GM20431 (cell line): ENCODE measurements around the gene UBAC1.
"Not testable (repeated sequence)": the region's sequence is repeated elsewhere in the genome, so short reads cannot be mapped to it uniquely, and the experiment has no call there.

ENCODE experiments used
- in situ Hi-C: fragments of 300-500 bp; cut with MseI, MboI; formaldehyde crosslinking; loops from one replicate; pipeline ENCODE4 v1.15.0; 2020; ENCODE audit warnings: low sequenced_read_pairs; ENCODE audit not compliant: unreplicated experiment

UBAC1 gene

DNA sequence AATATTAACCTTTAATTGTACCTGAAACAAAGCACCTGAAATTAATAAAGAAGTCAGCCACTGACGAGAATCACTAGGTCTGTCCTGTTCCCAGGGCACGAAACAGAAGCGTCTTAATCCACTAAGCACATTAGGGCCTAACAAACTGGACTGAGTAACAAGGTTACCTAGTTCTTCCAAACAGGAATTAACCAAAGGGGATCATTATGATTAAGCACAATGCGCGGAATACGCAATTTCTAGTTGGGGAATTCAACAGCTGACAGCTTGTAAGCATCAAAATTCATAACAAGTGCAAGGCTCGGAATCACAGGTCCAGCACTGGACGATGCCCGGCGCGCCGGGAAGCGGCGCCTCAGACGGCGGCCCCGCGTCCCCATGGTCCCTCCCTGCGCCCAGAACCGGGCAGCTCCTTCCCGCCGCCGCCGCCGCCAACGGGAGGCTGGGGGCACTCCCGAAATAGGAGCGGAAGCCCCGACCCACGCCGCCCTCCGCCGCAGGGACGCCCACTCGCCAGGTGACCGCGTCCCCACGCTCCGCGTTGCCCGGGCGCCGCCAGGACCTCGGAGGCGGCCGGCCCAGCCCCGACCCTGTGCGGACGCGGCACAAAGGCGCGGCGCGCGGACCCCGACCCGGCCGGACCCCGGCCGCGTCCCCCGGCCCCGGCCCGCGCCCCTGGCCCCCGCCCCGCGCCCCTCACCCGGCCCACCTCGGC is 54.7 kb downstream of the UBAC1 start:
- in situ Hi-C loops, result no loop called here

DNA sequence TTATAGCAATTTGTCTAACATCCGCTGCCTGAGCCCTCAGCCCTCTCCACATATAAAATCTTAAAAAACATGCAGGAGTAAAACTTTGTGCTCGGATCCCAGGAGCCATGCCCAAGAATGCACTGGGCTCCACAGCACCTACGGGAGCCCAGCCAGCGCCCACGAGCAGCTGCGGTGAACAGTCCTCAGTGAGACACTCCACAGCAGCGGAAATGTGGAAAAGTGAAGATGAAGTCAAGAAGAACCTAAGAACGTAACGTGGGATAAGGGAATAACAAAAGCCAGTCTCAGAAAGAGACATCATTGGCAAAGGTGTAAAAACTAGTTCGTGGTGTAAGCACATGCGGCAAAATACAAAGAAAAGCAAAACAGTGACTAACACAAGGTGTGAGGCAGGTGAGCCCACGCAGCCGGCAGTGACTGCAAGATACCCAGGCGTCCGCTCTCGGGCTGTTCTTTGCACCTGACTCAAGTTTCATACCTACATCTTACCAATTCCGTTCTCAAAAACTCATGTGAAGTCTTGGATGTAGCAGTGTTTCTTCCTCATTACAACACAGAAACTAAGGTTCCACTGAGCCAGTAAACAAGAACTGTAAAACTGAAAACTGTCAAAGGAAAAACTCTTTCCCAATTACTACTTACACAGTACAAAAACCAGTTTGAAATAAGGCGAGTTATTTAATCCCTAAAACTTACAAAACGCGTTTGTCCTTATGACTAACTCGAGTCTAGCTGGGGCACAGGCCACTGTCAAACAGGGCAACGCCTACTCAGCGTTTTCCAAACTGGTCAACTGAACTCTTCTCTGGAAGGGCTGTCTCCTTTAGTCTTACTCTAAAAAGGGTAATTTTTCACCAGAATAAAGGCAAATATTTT is 55.6 kb downstream of the UBAC1 start:
- in situ Hi-C loops, result no loop called here

DNA sequence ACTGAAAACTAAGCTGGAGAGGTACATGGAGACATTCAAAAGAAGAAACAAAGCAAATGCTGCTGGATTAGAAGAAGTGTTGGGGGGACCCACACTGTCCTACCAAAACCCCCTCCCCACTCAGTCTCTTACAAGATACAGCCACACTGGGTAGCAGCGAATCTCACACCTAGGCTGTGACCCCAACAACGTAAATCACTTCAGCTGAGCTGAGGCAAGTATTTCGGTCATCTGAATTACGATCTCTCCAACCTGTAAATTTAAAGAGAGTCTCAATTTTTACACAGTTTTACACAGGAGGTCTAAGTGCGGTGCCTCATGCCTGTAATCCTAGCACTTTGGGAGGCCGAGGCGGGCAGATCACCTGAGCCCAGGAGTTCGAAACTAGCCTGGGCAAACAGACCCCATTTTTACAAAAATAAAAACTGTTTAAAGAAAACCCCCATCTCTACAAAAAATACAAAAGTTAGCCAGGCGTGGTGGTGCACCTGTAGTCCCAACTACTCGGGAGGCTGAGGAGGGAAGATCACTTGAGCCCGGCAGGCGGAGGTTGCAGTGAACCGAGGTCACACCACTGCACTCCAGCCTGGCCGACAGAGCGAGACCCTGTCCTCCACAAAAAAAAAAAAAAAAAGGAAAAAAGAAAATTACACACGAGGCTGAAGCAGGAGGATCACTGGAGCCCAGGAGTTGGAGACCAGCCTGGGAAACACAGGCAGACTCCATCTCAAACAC is 57.2 kb downstream of the UBAC1 start:
- in situ Hi-C loops, result no loop called here

DNA sequence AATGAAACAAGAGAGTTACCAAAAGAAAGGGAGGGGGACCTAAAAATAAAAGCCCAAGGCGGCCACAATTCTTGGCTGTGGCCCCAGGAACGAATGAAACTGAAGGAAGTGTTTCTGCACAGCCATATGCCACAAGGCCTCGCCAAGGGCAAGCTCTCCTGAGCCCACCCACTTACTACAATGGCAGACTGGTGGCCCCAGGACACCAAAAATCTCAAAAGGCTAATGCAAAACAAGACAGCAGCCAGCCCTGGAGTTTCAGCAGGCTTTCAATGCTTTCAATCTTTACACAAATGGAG is 57.9 kb downstream of the UBAC1 start:
- in situ Hi-C loops, result no loop called here

DNA sequence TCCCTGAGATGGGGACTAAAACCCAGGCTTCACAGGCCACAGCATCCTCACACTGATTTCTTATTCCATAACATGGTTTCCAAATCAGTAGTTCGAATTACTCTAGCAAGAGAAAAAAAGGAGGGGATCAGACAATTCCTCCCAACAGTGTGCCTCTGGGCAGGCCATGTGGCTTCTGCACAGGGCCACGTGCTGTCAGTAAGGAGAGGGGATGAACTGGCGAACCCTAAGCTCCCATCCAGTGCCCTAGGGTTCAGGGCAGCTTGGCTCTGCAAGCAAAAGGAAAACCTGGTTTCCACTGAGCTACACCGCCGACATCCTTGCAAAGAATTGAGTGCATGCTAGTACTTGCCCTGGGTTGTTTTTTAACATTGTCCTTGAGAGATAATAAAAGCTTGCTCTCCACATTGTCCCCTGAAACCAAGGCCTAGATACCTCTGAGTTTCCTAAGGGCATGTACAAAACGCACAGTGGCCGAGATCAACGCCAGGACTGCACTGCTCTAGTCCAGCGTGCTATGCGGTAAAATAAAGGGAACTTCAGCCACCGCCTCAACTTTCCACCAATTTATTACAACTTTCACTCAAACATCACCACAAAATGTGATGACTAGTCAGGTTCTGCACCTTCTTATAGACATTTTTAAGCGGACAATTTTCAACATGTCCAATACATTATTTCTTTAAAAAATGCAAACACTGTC is 58.4 kb downstream of the UBAC1 start:
- in situ Hi-C loops, result no loop called here

DNA sequence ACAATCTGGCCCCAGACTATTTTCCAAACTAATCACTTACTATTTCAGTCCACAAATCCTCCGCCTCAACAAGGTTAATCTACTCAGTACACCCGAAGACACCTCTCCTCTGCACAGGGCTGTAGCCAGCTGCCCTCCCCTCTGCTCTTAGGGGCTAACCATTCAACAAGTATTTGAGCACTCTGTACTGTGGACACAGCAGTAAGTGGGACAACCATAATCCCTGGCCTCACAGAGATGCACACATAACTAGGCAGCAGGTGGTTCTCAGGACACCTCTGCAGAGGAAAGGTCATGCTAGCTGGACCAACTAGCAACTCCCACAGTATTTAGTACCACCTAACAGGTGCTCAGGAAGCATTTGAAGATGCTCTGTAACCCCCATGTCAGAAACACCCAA is 59.3 kb downstream of the UBAC1 start:
- in situ Hi-C loops, result no loop called here

DNA sequence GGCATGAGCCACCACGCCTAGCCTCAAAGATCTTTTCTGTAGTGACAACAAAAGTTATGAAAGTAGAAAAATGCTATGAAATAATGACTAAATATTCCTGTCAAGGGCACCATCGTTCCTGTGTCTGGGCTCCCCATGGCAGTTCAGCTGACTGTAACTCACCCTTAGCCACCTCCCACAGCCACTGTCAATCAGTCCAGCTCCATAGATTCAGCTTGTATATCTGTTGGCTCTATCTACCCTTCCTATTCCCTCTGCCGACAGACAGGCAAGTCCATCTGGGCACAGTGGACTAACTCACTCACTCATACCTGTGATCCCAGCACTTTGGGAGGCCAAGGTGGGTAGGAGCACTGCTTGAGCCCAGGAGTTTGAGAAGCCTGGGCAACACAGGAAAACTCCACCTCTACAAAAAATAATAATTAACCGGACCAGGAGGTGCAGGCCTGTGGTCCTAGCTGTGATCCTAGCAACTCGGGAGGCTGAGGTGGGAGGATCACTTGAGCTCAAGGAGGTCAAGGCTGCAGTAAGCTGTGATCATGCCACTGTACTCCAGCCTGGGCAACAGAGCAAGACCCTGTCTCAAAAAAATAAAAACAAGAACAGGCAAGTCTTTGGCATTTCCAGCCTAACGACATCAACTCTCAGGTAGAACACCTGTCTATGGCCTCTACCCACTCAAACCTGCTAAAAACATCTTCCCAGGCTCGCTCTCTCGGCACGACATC is 60.0 kb downstream of the UBAC1 start:
- in situ Hi-C loops, result no loop called here

DNA sequence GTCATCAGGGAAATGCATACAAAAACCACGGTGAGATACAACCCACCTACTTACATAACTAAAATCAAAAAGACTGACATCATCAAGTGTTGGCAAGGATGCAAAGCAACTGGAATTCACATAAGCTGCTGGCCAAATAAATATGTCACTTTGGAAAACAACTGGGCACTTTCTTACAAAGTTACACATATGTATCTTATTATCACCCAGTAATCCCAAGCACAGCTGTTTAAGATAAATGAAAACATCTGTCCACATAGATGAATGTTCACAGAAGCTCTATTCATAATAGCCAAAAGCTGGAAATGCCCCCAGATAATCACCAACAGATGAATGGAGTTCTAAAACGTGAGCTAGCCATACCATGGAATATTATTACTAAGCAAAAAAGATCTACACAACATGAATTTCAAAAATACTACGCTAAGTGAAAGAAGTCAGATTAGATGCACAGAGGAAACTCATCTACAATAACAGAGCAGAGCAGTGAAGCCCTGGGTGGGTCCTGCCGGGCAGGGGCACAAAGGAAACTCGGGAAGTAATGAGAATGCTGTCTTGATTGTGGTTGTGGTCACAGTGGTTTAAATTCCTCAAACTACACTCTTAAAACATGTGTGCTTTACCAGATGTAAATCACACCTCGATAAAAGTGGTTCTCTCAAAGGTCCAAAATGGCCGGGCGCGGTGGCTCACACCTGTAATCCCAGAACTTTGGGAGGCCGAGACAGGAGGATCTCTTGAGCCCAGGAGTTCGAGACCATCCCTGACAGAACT is 62.4 kb downstream of the UBAC1 start:
- in situ Hi-C loops, result no loop called here

DNA sequence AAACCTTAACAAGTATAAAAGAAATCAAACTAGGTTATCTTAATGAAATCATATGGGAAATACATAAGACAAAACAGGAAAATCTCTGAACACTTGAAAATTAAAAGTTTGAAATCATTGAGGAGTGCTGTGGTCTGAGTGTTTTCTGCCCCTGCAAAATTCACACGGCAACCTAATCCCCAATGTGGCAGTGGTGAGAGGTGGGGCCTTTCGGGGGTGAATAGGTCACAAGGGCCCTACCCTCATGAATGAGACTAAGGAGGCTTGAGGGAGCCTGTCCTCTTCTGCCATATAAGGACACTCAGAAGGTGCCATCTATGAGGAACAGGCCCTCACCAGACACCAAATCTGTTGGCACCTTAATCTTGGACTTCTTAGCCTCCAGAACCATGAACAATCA is 64.5 kb downstream of the UBAC1 start:
- in situ Hi-C loops, result no loop called here

DNA sequence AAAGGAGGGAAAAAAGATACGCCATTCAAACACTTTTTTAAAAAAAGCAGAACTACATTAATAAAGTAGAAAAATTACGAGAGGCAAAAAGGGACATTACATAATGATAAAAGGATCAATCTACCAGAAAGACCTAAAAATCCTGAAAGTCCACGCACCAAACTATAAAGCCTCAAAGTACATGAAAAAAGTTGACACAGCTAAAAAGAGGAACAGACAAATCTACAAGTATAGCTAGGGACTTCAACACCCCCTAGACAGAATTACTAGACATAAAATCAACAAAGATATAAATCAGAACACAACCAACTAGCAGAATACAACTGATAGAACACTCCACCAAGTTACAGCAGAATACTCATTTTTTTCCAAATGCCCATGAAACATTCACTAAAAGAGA is 65.0 kb downstream of the UBAC1 start:
- in situ Hi-C loops, result no loop called here

DNA sequence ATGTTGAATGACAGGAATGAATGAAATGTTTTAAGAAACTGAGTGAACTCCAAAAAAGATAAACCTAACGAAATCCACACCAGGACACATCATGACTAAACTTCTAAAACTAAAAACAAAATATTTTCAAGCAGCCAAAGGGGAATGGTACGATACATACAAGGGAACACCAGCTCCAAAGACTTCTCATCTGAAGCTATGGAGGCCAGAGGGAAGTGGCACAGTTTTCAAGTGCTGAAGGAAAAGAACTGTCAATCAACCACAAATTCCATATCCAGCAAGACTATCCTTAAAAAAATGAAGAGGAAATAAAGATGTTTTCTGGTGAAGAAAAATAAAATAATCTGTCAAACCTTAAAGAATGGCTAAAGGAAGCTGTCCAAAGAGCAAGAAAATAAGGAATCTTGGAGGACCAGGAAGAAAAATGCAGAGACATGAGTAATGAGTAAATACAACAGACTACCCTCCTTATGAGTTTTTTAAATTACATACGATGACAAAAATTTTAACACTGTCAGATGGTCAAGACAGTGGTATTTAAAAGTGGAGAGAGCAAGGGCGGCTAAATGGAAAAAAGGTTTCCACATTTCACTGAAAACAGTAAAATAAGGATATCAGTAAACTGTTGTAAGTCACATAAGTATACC is 65.8 kb downstream of the UBAC1 start:
- in situ Hi-C loops, result no loop called here

DNA sequence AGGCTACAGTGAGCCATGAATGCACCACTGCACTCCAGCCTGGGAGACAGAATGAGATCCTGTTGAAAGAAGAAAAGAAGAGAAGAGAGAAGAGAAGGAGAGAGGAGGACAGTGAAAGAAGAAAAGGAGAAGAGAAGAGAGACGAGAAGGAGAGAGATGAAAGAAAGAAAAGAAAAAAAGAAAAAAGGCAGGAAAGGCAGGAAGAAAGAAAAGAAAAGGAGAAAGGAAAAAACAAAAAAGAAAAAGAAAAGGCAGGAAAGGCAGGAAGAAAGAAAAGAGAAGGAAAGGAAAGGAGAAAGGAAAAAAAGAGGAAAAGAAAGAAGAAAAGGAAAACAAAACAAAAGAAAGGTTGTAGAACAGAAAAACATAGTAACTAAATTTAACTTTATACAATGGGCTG is 68.1 kb downstream of the UBAC1 start:
- in situ Hi-C loops, result no loop called here

DNA sequence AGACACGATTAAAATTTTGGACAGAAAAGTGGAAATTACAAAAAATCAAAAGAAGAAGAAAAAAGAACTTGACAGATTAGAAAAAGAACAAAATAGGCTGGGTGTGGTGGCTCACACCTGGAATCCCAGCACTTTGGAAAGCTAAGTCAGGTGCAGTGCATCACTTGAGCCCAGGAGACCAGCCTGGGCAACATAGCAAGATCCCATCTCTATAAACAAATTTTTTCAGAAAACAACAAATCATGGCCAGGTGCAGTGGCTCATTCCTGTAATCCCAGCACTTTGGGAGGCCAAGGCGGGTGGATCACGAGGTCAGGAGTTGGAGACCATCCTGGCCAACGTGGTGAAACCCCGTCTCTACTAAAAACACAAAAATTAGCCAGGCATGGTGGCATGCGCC is 68.8 kb downstream of the UBAC1 start:
- in situ Hi-C loops, result not testable (repeated sequence)

DNA sequence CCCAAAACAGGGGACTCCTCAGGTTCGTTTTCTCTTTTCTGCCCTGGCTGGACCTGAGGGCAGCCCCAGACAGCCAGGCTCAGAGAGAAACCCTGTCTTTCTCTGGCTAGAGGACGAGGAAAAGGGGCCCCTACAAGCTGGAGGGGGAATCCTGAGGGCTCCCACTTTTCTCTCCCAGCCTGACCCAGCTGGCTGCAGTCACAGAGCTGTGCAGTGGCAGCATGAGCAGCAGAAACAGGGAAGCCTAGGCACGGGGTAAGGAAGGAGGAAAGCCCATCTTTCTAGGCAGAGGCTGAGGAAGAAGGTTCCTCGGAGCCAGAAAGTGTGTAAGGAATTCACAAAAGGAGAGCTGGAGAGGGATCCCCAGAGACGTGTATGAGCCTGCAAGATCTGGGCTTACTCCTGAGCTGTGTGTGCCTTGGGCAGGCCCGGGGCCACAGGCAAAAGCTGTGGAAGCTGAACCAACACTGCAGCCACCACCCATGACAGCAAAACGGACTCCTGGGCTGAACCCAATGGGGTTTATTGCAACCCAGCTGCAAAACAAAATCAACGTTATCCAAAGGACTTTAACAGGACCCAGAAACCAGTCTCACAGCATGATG is 70.0 kb downstream of the UBAC1 start:
- in situ Hi-C loops, result no loop called here

DNA sequence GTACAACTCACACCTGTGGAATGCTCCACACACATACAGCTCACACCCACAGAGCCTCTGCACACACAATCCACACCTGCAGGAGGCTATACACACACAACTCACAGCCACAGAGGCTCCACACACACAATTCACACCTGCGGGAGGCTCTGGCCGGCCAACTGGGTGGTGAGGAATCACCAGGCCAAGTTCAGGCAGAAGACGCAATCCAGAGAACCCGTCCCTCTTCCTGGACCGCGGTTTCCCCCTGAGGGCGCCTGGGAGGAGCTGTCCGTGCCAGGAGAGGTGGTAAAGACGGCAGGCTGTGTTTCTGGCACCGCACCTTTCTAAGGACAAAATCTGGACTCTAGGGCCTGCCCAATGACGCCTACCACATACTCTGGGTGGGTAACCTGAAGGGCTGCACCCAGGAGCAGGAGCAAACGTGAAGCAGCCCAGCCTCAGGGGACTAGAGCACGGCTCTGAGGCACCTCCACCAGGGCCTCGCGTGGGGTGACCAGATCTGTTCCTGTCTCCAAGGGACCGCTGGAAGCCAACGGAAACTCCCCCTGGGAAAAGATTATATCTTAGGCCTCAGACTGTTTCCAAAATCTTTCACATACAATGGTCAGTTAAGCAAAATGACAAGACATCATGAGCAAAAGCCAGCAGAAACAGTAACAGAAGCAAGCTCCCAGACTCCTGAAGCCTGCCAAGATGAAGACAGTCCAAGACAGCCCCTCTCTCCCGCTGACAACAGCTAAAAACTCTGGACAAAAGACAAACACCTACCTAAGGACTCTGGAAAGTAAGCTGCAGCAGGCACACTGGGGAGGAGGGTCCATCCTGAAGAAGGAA is 70.8 kb downstream of the UBAC1 start:
- in situ Hi-C loops, result no loop called here

DNA sequence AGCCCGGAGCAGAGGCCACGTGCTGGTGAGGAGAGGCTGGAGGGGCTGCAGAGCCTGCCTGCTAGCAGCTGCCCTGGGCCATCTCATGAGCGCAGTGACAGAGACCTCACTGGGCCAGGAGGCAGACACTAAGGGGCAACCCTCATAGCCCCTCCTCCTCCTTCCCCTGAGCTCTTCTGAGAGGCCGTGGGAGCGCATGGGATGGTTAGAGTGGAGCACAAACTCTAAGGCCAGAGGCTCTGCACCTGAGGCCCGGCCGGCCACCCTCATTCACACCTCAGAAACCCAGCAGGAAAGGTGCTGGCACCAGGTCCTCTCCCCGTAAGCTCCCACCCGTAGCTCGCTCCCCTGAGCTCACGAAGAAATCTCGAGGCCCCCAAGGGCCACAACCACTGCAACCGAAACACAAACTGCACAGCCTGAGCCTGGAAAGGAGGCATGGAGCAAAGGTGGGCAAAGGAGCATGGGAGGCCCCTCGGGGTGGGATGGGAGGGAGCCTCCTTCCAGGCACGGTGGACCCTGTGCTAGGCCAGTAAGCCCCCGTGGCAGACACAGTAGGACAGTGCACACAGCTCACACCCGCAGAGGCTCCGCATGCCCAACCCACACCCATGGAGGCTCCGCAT is 71.5 kb downstream of the UBAC1 start:
- in situ Hi-C loops, result no loop called here

DNA sequence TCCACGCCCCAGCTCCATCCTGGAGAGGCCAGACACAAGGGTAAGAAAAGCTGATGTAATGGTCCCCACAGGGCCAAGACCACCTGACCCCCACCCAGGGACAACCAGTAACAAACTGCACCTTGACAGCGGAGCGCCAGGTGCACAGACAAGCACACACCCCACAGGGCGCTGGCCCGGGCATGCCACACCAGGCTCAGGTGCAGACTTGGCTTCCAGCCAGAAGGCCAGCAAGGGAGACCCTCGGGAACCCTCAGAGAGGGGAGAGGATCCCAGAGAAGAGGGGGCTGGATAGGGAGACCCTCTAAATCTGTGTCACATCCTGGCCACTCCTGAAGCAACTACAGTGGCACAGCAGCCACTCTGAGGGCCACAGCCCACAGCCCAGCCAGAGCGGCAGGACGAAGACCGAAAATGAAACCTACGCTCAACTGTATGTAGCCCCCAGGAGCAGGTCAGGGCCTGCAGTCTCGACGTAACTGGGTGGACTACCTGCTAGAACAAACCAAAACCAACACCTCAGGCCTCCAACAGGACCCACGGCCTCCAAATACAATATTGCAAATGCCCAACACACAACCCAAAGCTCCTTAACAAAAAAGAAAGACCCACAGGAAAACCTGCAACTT is 72.3 kb downstream of the UBAC1 start:
- in situ Hi-C loops, result no loop called here
